Astrocyte (in vitro differentiated cells and primary cell): ENCODE measurements around the gene OSTF1. TPM values are rescaled to one million over a fixed set of nuclear protein-coding genes. Genes with fewer than 3 reads are reported as not detected.

Experiments
- DNase-seq: peaks from one replicate; pipeline ENCODE4 v3.0.0-alpha.2; 2010; ENCODE audit warnings: low read depth
- FAIRE-seq: peaks from 2 replicates; lab custom pipeline; 2011; peaks lifted over from hg19 to GRCh38; lab: Jason Lieb, UNC
- H2AFZ ChIP-seq: 2 replicates; pipeline ENCODE4 v1.6.0; 2012; ENCODE audit warnings: low read depth, low read length, inconsistent platforms
- H3K27ac ChIP-seq: 2 replicates; pipeline ENCODE4 v1.5.1; 2011; ENCODE audit warnings: low read depth, low read length, inconsistent platforms
- H3K27me3 ChIP-seq: 2 replicates; pipeline ENCODE4 v1.6.0; 2011; ENCODE audit warnings: low read length, inconsistent platforms; ENCODE audit not compliant: insufficient read depth
- H3K36me3 ChIP-seq: 2 replicates; pipeline ENCODE4 v1.5.1; 2011; ENCODE audit warnings: low read length, inconsistent platforms; ENCODE audit not compliant: insufficient read depth
- H3K4me1 ChIP-seq: 2 replicates; pipeline ENCODE4 v1.5.1; 2011; ENCODE audit warnings: low read length, inconsistent platforms; ENCODE audit not compliant: insufficient read depth
- H3K4me2 ChIP-seq: 2 replicates; pipeline ENCODE4 v1.6.0; 2012; ENCODE audit warnings: low read length, inconsistent platforms
- H3K4me3 ChIP-seq: 2 replicates; pipeline ENCODE4 v1.5.1; 2011; ENCODE audit warnings: low read depth, mild to moderate bottlenecking, low read length, inconsistent platforms; ENCODE audit not compliant: insufficient read depth
- H3K79me2 ChIP-seq: 2 replicates; pipeline ENCODE4 v1.6.0; 2012; ENCODE audit warnings: mild to moderate bottlenecking, low read length, inconsistent platforms; ENCODE audit not compliant: insufficient read depth
- H3K9ac ChIP-seq: 2 replicates; pipeline ENCODE4 v1.6.0; 2012; ENCODE audit warnings: mild to moderate bottlenecking, low read length, inconsistent platforms
- H3K9me3 ChIP-seq: 2 replicates; pipeline ENCODE4 v1.5.1; 2012; ENCODE audit warnings: low read depth, mild to moderate bottlenecking, low read length, inconsistent platforms; ENCODE audit not compliant: insufficient read depth
- H4K20me1 ChIP-seq: 2 replicates; pipeline ENCODE4 v1.6.0; 2012; ENCODE audit warnings: low read length, inconsistent platforms; ENCODE audit not compliant: insufficient read depth
- H3K27ac Mint-ChIP-seq: one replicate; pipeline ENCODE4 v1.8.0; 2021; ENCODE audit warnings: mild to moderate bottlenecking, mixed read lengths; ENCODE audit not compliant: unreplicated experiment
- H3K27me3 Mint-ChIP-seq: one replicate; pipeline ENCODE4 v1.8.0; 2021; ENCODE audit warnings: low read depth, mixed read lengths; ENCODE audit not compliant: unreplicated experiment
- H3K36me3 Mint-ChIP-seq: one replicate; pipeline ENCODE4 v1.8.0; 2021; ENCODE audit warnings: low read depth, mixed read lengths; ENCODE audit not compliant: unreplicated experiment
- H3K4me1 Mint-ChIP-seq: one replicate; pipeline ENCODE4 v1.8.0; 2021; ENCODE audit warnings: low read depth, mixed read lengths; ENCODE audit not compliant: unreplicated experiment
- H3K4me3 Mint-ChIP-seq: one replicate; pipeline ENCODE4 v1.8.0; 2021; ENCODE audit warnings: mild to moderate bottlenecking, moderate library complexity, mixed read lengths; ENCODE audit not compliant: unreplicated experiment
- H3K9me3 Mint-ChIP-seq: one replicate; pipeline ENCODE4 v1.8.0; 2021; ENCODE audit warnings: mild to moderate bottlenecking, mixed read lengths; ENCODE audit not compliant: unreplicated experiment
- EZH2 ChIP-seq: IDR thresholded peaks from 2 replicates; pipeline ENCODE4 v1.6.1; 2012; ENCODE audit warnings: mild to moderate bottlenecking, low read length, inconsistent platforms; ENCODE audit not compliant: insufficient read depth
- total RNA-seq: library from RNA; stranded (reverse); gene quantifications from 2 replicates; pipeline ENCODE4 v1.2.1, GENCODE V29; 2021
- TF ChIP-seq, protein P1 (sequence below): IDR thresholded peaks from 2 replicates; pipeline ENCODE4 v1.5.1; 2011; ENCODE audit warnings: low read depth, mild to moderate bottlenecking, inconsistent platforms, low read length, moderate library complexity; ENCODE audit not compliant: insufficient read depth

OSTF1 gene
- total RNA-seq, 1 donor from 2014 or later: 43.0 TPM

DNA sequence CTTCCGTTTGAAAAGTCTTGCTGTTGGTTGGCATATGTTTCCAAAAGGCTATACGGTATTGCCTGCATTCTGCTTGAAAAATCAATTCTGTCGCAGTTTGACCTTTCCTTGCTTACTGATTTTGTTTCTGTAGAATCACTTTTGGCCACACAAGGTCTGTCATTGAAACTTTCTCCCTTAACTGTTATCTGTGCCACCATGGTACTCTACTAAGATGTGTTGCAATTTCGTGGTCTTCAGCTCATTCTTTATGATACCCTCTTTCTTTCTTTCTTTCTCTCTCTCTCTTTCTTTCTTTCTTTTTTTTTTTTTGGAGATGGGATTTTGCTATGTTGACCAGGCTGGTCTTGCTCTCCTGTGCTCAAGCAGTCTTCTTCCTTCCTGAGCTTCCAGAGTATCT, 4.5 kb downstream of the OSTF1 start:
- Mint-ChIP-seq H3K4me3 (no peak overlapping the region), H3K4me1 (peaks cover 28% of the 10 kb centered on the region), H3K36me3 (no peaks in the 10 kb centered on the region), H3K27me3 (no peaks in the 10 kb centered on the region), H3K9me3 (no peaks in the 10 kb centered on the region), H3K27ac (no peak overlapping the region)
- FAIRE-seq: no peak
- no peak overlapping the region for H3K27ac ChIP-seq
- no peak overlapping the region for H3K9ac ChIP-seq
- peaks cover 43% of the 10 kb centered on the region for H4K20me1 ChIP-seq
- no peak overlapping the region for H2AFZ ChIP-seq
- H3K36me3 ChIP-seq: no peaks in the 10 kb centered on the region
- no peak for TF ChIP-seq EZH2
- TF ChIP-seq, protein P1, sequence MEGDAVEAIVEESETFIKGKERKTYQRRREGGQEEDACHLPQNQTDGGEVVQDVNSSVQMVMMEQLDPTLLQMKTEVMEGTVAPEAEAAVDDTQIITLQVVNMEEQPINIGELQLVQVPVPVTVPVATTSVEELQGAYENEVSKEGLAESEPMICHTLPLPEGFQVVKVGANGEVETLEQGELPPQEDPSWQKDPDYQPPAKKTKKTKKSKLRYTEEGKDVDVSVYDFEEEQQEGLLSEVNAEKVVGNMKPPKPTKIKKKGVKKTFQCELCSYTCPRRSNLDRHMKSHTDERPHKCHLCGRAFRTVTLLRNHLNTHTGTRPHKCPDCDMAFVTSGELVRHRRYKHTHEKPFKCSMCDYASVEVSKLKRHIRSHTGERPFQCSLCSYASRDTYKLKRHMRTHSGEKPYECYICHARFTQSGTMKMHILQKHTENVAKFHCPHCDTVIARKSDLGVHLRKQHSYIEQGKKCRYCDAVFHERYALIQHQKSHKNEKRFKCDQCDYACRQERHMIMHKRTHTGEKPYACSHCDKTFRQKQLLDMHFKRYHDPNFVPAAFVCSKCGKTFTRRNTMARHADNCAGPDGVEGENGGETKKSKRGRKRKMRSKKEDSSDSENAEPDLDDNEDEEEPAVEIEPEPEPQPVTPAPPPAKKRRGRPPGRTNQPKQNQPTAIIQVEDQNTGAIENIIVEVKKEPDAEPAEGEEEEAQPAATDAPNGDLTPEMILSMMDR: no peak
- no peaks in the 10 kb centered on the region for H3K27me3 ChIP-seq
- DNase-seq: no peak
- H3K79me2 ChIP-seq: peaks cover 78% of the 10 kb centered on the region
- no peak overlapping the region for H3K4me2 ChIP-seq
- H3K9me3 ChIP-seq: no peaks in the 10 kb centered on the region
- no peak overlapping the region for H3K4me3 ChIP-seq
- peaks cover 14% of the 10 kb centered on the region for H3K4me1 ChIP-seq

DNA sequence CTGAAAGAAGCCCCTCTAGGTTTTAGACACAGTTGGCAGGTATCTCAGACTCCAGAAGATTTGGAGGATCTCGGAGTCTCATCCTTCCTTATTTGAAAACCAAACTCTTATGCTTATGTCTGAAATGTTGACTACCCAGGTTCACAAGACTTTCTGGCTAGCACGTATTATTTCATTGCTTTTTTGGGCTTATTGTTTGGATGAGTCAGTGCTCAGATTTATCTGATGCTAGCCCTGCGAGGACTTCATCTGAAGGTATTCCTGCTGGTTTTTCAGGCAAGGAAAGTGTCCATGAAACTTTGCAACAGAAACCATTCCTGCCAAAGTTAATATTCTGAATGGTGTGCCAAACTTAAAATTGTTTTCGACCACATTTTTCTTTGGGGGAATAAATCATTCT, 8.5 kb downstream of the OSTF1 start:
- Histone ChIP-seq H3K36me3 (no peaks in the 10 kb centered on the region), H3K27me3 (no peaks in the 10 kb centered on the region), H3K9me3 (no peaks in the 10 kb centered on the region), H3K4me1 (peaks cover 8% of the 10 kb centered on the region), H3K4me2 (peak overlapping the region; percentile 9), H4K20me1 (peaks cover 44% of the 10 kb centered on the region), H3K9ac (no peak overlapping the region), H3K4me3 (no peak overlapping the region), H3K27ac (no peak overlapping the region), H2AFZ (no peak overlapping the region), H3K79me2 (peaks cover 81% of the 10 kb centered on the region)
- FAIRE-seq (no peak), DNase-seq (peak; percentile 23)
- peaks cover 5% of the 10 kb centered on the region for H3K36me3 Mint-ChIP-seq
- H3K27ac Mint-ChIP-seq: peak overlapping the region; percentile 47
- H3K9me3 Mint-ChIP-seq: no peaks in the 10 kb centered on the region
- H3K27me3 Mint-ChIP-seq: no peaks in the 10 kb centered on the region
- peaks cover 18% of the 10 kb centered on the region for H3K4me1 Mint-ChIP-seq
- TF ChIP-seq, protein P1: no peak
- no peak for TF ChIP-seq EZH2
- H3K4me3 Mint-ChIP-seq: no peak overlapping the region

DNA sequence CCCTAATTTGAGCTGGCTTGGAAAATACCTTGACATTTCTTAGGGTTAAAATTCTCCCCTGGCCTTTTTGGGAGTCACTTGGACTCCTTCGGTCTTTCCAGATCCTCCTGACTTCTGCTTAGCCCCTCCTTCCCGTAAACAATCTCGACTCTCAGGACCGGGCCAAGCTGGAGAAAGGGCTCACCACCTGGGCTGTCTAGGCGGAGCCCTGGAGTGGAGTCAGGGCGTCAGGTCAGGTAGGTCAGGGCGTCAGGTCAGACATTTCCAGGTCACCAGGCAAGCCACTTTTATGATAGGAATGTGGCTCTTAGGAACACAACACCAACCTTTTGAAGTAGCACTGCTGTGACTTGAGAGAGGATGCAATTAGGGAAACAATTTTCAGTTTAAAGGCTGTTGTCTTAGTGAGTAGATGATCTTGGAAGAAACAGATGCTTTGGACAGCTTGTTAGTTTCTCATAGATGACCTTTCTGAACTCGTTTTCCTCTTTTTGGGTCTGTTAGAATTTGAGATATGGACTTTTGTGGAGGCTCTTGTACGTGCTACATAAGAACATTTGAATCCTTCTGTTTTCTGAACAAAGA, 12.8 kb downstream of the OSTF1 start:
- peaks cover 63% of the 10 kb centered on the region for H3K79me2 ChIP-seq
- no peak overlapping the region for H3K27ac ChIP-seq
- no peaks in the 10 kb centered on the region for H3K9me3 Mint-ChIP-seq
- H3K36me3 ChIP-seq: no peaks in the 10 kb centered on the region
- no peak overlapping the region for H3K9ac ChIP-seq
- H3K4me1 ChIP-seq: peaks cover 8% of the 10 kb centered on the region
- peaks cover 16% of the 10 kb centered on the region for H3K4me1 Mint-ChIP-seq
- no peak overlapping the region for H3K4me3 ChIP-seq
- H3K27ac Mint-ChIP-seq: no peak overlapping the region
- TF ChIP-seq EZH2: no peak
- TF ChIP-seq, protein P1: no peak
- H3K4me2 ChIP-seq: no peak overlapping the region
- FAIRE-seq (no peak), DNase-seq (no peak)
- peaks cover 5% of the 10 kb centered on the region for H3K36me3 Mint-ChIP-seq
- peak overlapping the region; percentile 1 for H3K4me3 Mint-ChIP-seq
- H2AFZ ChIP-seq: no peak overlapping the region
- H3K9me3 ChIP-seq: no peaks in the 10 kb centered on the region
- peaks cover 28% of the 10 kb centered on the region for H4K20me1 ChIP-seq
- H3K27me3 ChIP-seq: no peaks in the 10 kb centered on the region
- H3K27me3 Mint-ChIP-seq: no peaks in the 10 kb centered on the region
